ENCODE measurements around the gene DHX15.

- TF ChIP-seq POLR2A (IDR thresholded peaks at IDR 0.05) (no peak), CTCF (IDR thresholded peaks at IDR 0.05) (no peak)
Measured at GRCh38 chr4:24613502-24613901, 29.1 kb upstream of the DHX15 start.
